Tibial nerve (tissue), 4 donors: ENCODE measurements around the gene PTPRK.

Source experiments
- EP300 ChIP-seq, 2 donors: sonication (generic); formaldehyde crosslinking; IDR thresholded peaks; one replicate each; pipeline ENCODE4 v1.6.1; 2017; ENCODE audit warnings: antibody characterized with exemption in 2 of 2, mild to moderate bottlenecking in 1 of 2
- TF ChIP-seq, protein P1 (sequence below), 5 experiments: fragments of 200-600 bp in 3 of 5; fragments of 450-650 bp in 2 of 5; sonication (generic) in 3 of 5; IDR thresholded peaks; one replicate each; pipeline ENCODE4 v1.5.1; 2016 to 2019; ENCODE audit warnings: antibody characterized with exemption in 5 of 5, mild to moderate bottlenecking in 3 of 5, moderate library complexity in 2 of 5

DNA sequence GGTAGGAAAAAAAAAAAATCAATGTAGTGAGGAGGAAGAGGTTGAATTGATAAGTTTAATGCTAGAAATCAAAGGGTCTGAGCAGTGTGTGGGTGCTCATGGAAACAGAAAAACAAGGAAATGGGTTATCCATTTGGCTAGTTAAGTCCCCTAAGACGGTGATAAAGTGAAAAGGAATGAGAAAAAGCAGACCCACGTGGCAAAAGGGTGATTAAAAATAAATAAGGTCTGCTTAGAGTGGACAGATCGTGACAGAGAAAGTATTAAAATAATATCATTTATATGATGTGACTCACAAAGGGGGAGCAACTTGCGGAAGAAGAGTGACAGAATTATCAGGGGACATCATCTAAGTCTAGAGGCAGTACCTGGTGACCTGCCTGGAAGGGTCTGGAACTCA is 367.8 kb downstream of the PTPRK start:
- TF ChIP-seq, protein P1, sequence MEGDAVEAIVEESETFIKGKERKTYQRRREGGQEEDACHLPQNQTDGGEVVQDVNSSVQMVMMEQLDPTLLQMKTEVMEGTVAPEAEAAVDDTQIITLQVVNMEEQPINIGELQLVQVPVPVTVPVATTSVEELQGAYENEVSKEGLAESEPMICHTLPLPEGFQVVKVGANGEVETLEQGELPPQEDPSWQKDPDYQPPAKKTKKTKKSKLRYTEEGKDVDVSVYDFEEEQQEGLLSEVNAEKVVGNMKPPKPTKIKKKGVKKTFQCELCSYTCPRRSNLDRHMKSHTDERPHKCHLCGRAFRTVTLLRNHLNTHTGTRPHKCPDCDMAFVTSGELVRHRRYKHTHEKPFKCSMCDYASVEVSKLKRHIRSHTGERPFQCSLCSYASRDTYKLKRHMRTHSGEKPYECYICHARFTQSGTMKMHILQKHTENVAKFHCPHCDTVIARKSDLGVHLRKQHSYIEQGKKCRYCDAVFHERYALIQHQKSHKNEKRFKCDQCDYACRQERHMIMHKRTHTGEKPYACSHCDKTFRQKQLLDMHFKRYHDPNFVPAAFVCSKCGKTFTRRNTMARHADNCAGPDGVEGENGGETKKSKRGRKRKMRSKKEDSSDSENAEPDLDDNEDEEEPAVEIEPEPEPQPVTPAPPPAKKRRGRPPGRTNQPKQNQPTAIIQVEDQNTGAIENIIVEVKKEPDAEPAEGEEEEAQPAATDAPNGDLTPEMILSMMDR (IDR thresholded peaks at IDR 0.05): no peak
- TF ChIP-seq EP300 (IDR thresholded peaks at IDR 0.05): no peak
